Measurements from ENCODE around the gene NFKB2. TPM values are rescaled to one million over a fixed set of nuclear protein-coding genes. Genes with fewer than 3 reads are reported as not detected.

The NFKB2 gene
- total and polyA plus RNA-seq, 2 donors (not counting 1 experiment from before 2014, with no cell fraction given), result 255 to 398 TPM

DNA sequence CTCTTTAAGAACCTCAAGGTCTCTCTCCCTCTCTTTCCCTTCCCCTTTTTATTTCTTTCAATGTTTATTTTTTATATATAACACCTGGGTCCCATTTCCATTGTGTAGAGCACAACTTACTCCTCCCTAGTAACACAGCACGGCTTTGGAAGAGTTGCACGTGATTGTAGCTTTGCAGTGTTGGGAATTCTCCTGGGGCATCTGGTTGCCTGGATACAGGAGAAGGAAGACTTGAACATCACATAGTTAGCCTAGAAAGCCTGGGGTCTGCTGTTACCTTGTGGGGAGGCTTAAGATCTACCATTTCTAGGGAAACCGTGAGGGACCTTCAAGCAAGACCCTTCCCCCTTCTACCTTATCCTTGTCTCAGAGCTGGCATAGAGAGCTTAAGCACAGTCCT lies 41.1 kb upstream of the NFKB2 start:
- Mint-ChIP-seq H3K9me3 (ENCODE audit: insufficient read depth) (no peaks in the 10 kb centered on the region), H3K4me1 (no peaks in the 10 kb centered on the region), H3K4me3 (no peak overlapping the region), H3K27me3 (no peaks in the 10 kb centered on the region), H3K27ac (no peak overlapping the region)
- no peaks in the 10 kb centered on the region for H3K9me3 ChIP-seq (ENCODE audit: control extremely low read depth in 1 of 3, control insufficient read depth in 2 of 3, insufficient read depth in 1 of 3, low read length in 2 of 3)
- H3K27ac ChIP-seq (ENCODE audit: low read length in 2 of 2), result no peak overlapping the region
- TF ChIP-seq, protein P1, sequence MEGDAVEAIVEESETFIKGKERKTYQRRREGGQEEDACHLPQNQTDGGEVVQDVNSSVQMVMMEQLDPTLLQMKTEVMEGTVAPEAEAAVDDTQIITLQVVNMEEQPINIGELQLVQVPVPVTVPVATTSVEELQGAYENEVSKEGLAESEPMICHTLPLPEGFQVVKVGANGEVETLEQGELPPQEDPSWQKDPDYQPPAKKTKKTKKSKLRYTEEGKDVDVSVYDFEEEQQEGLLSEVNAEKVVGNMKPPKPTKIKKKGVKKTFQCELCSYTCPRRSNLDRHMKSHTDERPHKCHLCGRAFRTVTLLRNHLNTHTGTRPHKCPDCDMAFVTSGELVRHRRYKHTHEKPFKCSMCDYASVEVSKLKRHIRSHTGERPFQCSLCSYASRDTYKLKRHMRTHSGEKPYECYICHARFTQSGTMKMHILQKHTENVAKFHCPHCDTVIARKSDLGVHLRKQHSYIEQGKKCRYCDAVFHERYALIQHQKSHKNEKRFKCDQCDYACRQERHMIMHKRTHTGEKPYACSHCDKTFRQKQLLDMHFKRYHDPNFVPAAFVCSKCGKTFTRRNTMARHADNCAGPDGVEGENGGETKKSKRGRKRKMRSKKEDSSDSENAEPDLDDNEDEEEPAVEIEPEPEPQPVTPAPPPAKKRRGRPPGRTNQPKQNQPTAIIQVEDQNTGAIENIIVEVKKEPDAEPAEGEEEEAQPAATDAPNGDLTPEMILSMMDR (IDR thresholded peaks at IDR 0.05), result no peak
- no peak for TF ChIP-seq EZH2 (IDR thresholded peaks at IDR 0.05; ENCODE audit: borderline replicate concordance, insufficient read depth, low read depth, low read length, poor library complexity, severe bottlenecking)
- ChIA-PET POLR2A (no interaction called here), CTCF (interaction anchor here (0.7 to 14.6 kb wide), 5 partner anchors 59 to 229 kb away, joined by 3 to 391 read pairs (median 4); partner anchors contain the start of gene ELOVL3)
- H3K4me3 ChIP-seq (ENCODE audit: control extremely low read depth in 1 of 5, extremely low read depth in 1 of 5, insufficient read depth in 1 of 5, low read depth in 2 of 5, low read length in 4 of 5), result no peak overlapping the region
- WGBS (ENCODE audit: insufficient coverage), result 100% methylated on average over 1 of the region's 3 CpGs
- H3K36me3 ChIP-seq (replicated peaks in 1 of 2; ENCODE audit: control extremely low read depth in 1 of 2, control insufficient read depth in 1 of 2, extremely low read depth in 1 of 2, insufficient read depth in 2 of 2, low read length in 1 of 2), result peaks cover 10 to 71% of the 10 kb centered on the region in 2 experiments
- no peak overlapping the region for H3K4me2 ChIP-seq (replicated peaks; ENCODE audit: low read depth, low read length, poor library complexity, severe bottlenecking)
- H3K79me2 ChIP-seq (ENCODE audit: control insufficient read depth, insufficient read depth, low read length), result no peaks in the 10 kb centered on the region
- H2AFZ ChIP-seq (ENCODE audit: insufficient read depth, low read depth, low read length, poor library complexity, severe bottlenecking), result no peak overlapping the region
- H3K4me1 ChIP-seq (ENCODE audit: control insufficient read depth in 2 of 2, insufficient read depth in 2 of 2, low read length in 2 of 2), result no peaks in the 10 kb centered on the region
- intact Hi-C loops (cut with micrococcal nuclease), result no loop called here
- no peaks in the 10 kb centered on the region for H3K27me3 ChIP-seq (replicated peaks in 1 of 4; ENCODE audit: control extremely low read depth in 1 of 4, control insufficient read depth in 3 of 4, insufficient read depth in 4 of 4, low read length in 3 of 4)
- no peak for ATAC-seq (ENCODE audit: low read depth)
- DNase-seq, result no peak
- no peak overlapping the region for H3K9ac ChIP-seq (ENCODE audit: low read length)
- peaks cover 20% of the 10 kb centered on the region for H4K20me1 ChIP-seq (ENCODE audit: control insufficient read depth, insufficient read depth, low read length, poor library complexity, severe bottlenecking)

DNA sequence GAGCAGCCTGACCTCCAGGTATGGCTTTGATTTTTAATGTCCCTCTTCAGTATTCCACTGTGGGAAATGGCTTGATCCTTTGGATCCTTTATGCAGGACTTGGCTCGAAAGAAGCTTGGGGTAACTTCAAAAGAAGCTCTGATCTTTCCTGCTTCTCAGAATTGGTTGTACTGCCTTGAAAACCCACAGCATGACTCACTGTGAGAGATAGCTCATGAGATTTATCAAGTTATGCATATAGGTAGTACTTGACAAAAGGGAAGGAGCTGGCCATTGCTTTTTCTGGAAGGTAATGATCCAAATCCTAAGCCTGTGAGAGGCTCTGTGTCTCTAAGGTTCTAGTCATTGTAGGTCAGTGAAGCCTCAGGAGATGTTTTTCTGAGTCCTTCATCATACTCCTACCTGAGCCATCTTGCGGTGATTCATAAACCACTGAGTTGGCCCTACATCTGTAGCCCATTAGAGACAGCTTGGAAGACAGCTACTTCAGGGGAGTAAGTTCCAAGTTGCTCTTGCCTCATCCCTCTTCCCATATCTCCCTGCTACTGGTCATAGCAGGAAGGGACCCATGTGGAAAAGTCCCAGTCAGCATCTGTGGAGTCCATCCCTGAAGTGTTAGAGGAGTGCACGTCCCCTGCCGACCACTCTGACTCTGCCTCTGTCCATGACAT lies 36.7 kb upstream of the NFKB2 start:
- CTCF ChIA-PET, result interaction anchor here (0.5 to 14.6 kb wide), 6 partner anchors 9 to 334 kb away, joined by 3 to 391 read pairs (median 4); partner anchors contain the start of gene ELOVL3
- Histone ChIP-seq H2AFZ (ENCODE audit: insufficient read depth, low read depth, low read length, poor library complexity, severe bottlenecking) (no peak overlapping the region), H3K27me3 (replicated peaks in 1 of 4; ENCODE audit: control extremely low read depth in 1 of 4, control insufficient read depth in 3 of 4, insufficient read depth in 4 of 4, low read length in 3 of 4) (no peaks in the 10 kb centered on the region), H3K4me3 (ENCODE audit: control extremely low read depth in 1 of 5, extremely low read depth in 1 of 5, insufficient read depth in 1 of 5, low read depth in 2 of 5, low read length in 4 of 5) (no peak overlapping the region), H3K4me1 (ENCODE audit: control insufficient read depth in 2 of 2, insufficient read depth in 2 of 2, low read length in 2 of 2) (no peaks in the 10 kb centered on the region), H4K20me1 (ENCODE audit: control insufficient read depth, insufficient read depth, low read length, poor library complexity, severe bottlenecking) (peaks cover 12% of the 10 kb centered on the region), H3K27ac (ENCODE audit: low read length in 2 of 2) (no peak overlapping the region), H3K9ac (ENCODE audit: low read length) (no peak overlapping the region), H3K9me3 (ENCODE audit: control extremely low read depth in 1 of 3, control insufficient read depth in 2 of 3, insufficient read depth in 1 of 3, low read length in 2 of 3) (no peaks in the 10 kb centered on the region), H3K79me2 (ENCODE audit: control insufficient read depth, insufficient read depth, low read length) (no peaks in the 10 kb centered on the region), H3K36me3 (replicated peaks in 1 of 2; ENCODE audit: control extremely low read depth in 1 of 2, control insufficient read depth in 1 of 2, extremely low read depth in 1 of 2, insufficient read depth in 2 of 2, low read length in 1 of 2) (peaks cover 6 to 86% of the 10 kb centered on the region in 2 experiments), H3K4me2 (replicated peaks; ENCODE audit: low read depth, low read length, poor library complexity, severe bottlenecking) (no peak overlapping the region)
- H3K27me3 Mint-ChIP-seq, result no peaks in the 10 kb centered on the region
- no peak overlapping the region for H3K27ac Mint-ChIP-seq
- POLR2A ChIA-PET, result interaction anchor here (0.5 kb wide), 1 partner anchor 36 kb away, joined by 4 read pairs; no protein-coding TSS in a partner anchor
- no peaks in the 10 kb centered on the region for H3K9me3 Mint-ChIP-seq (ENCODE audit: insufficient read depth)
- no peak for TF ChIP-seq EZH2 (IDR thresholded peaks at IDR 0.05; ENCODE audit: borderline replicate concordance, insufficient read depth, low read depth, low read length, poor library complexity, severe bottlenecking)
- TF ChIP-seq, protein P1 (IDR thresholded peaks at IDR 0.05), result no peak
- DNase-seq (no peak), ATAC-seq (ENCODE audit: low read depth) (no peak)
- intact Hi-C loops (cut with micrococcal nuclease), result no loop called here
- 100% methylated on average over 1 of the region's 4 CpGs for whole genome bisulfite sequencing (ENCODE audit: insufficient coverage)
- H3K4me3 Mint-ChIP-seq, result no peak overlapping the region
- no peaks in the 10 kb centered on the region for H3K4me1 Mint-ChIP-seq
